Measurements from ENCODE around the gene HIGD1C. TPM values are rescaled to one million over a fixed set of nuclear protein-coding genes. Genes with fewer than 3 reads are reported as not detected.

Gene HIGD1C
- total RNA-seq, 1 donor from 2014 or later: not detected

GRCh38 chr12:51005671-51006070 is 53.3 kb downstream of the HIGD1C start:
- Mint-ChIP-seq H3K27me3 (ENCODE audit: low read depth) (no peaks in the 10 kb centered on the region), H3K36me3 (ENCODE audit: low read depth) (peaks cover 8% of the 10 kb centered on the region), H3K9me3 (no peaks in the 10 kb centered on the region), H3K27ac (ENCODE audit: unreplicated experiment) (no peak overlapping the region), H3K4me1 (peaks cover 32% of the 10 kb centered on the region), H3K4me3 (no peak overlapping the region)
- DNase-seq (ENCODE audit: low read depth, low spot score): no peak
- no peak for TF ChIP-seq CTCF (conservative IDR thresholded peaks at IDR 0.05)

- H3K27ac Mint-ChIP-seq (ENCODE audit: unreplicated experiment): no peak overlapping the region
- peaks cover 49% of the 10 kb centered on the region for H3K4me1 Mint-ChIP-seq
- H3K36me3 Mint-ChIP-seq (ENCODE audit: low read depth): peaks cover 6% of the 10 kb centered on the region
- DNase-seq (ENCODE audit: low read depth, low spot score): no peak
- TF ChIP-seq CTCF (conservative IDR thresholded peaks at IDR 0.05): no peak
- no peaks in the 10 kb centered on the region for H3K9me3 Mint-ChIP-seq
- H3K27me3 Mint-ChIP-seq (ENCODE audit: low read depth): no peaks in the 10 kb centered on the region
- H3K4me3 Mint-ChIP-seq: no peak overlapping the region
These were observed 56.1 kb downstream of the HIGD1C start for GRCh38 chr12:51008329-51009055.

- Mint-ChIP-seq H3K9me3 (no peaks in the 10 kb centered on the region), H3K4me3 (no peak overlapping the region), H3K27ac (ENCODE audit: unreplicated experiment) (peak overlapping the region; percentile 27), H3K36me3 (ENCODE audit: low read depth) (peaks cover 6% of the 10 kb centered on the region), H3K4me1 (peaks cover 46% of the 10 kb centered on the region), H3K27me3 (ENCODE audit: low read depth) (no peaks in the 10 kb centered on the region)
- no peak for TF ChIP-seq CTCF (conservative IDR thresholded peaks at IDR 0.05)
- DNase-seq (ENCODE audit: low read depth, low spot score): no peak
These were observed 56.7 kb downstream of the HIGD1C start for GRCh38 chr12:51009056-51009440.

- Mint-ChIP-seq H3K27me3 (ENCODE audit: low read depth) (no peaks in the 10 kb centered on the region), H3K27ac (ENCODE audit: unreplicated experiment) (peak overlapping the region; percentile 17), H3K4me1 (peaks cover 29% of the 10 kb centered on the region), H3K4me3 (no peak overlapping the region), H3K9me3 (no peaks in the 10 kb centered on the region), H3K36me3 (ENCODE audit: low read depth) (peaks cover 6% of the 10 kb centered on the region)
- no peak for TF ChIP-seq CTCF (conservative IDR thresholded peaks at IDR 0.05)
- DNase-seq (ENCODE audit: low read depth, low spot score): no peak
These were observed 59.6 kb downstream of the HIGD1C start for GRCh38 chr12:51011955-51012354.

GRCh38 chr12:51012570-51013236 is 60.4 kb downstream of the HIGD1C start:
- Mint-ChIP-seq H3K4me1 (peaks cover 33% of the 10 kb centered on the region), H3K27ac (ENCODE audit: unreplicated experiment) (no peak overlapping the region)

More at GRCh38 chr12:51012570-51013236, 60.4 kb downstream of the HIGD1C start:
- H3K27me3 Mint-ChIP-seq (ENCODE audit: low read depth): no peaks in the 10 kb centered on the region
- no peak for DNase-seq (ENCODE audit: low read depth, low spot score)
- TF ChIP-seq CTCF (conservative IDR thresholded peaks at IDR 0.05): no peak
- no peaks in the 10 kb centered on the region for H3K9me3 Mint-ChIP-seq
- H3K36me3 Mint-ChIP-seq (ENCODE audit: low read depth): peaks cover 4% of the 10 kb centered on the region
- no peak overlapping the region for H3K4me3 Mint-ChIP-seq
